Fibroblast of lung (primary cell): Measurements from ENCODE around the gene PER1. TPM values are rescaled to one million over a fixed set of nuclear protein-coding genes. Genes with fewer than 3 reads are reported as not detected.
A peak's percentile ranks its signal among the peaks of the same experiment; 100 is the strongest.

Experiments
- DNase-seq, 2 donors: peaks; one replicate each; pipeline versions ENCODE4 v3.0.0 to v3.0.0-alpha.2; 2010; ENCODE audit warnings: low read depth in 2 of 2
- H2AFZ ChIP-seq: 2 replicates; pipeline ENCODE4 v1.5.1; 2012; ENCODE audit warnings: low read length, control low read depth, inconsistent platforms
- H3K27ac ChIP-seq: 2 replicates; pipeline ENCODE4 v1.5.1; 2011; ENCODE audit warnings: low read length, control low read depth; ENCODE audit not compliant: insufficient read depth
- H3K27me3 ChIP-seq: 2 replicates; pipeline ENCODE4 v1.5.1; 2011; ENCODE audit warnings: mild to moderate bottlenecking, low read length; ENCODE audit not compliant: control insufficient read depth, insufficient read depth
- H3K36me3 ChIP-seq: 2 replicates; pipeline ENCODE4 v1.5.1; 2011; ENCODE audit warnings: low read length; ENCODE audit not compliant: control insufficient read depth, insufficient read depth
- H3K4me1 ChIP-seq: 2 replicates; pipeline ENCODE4 v1.5.1; 2011; ENCODE audit warnings: low read length; ENCODE audit not compliant: control insufficient read depth, insufficient read depth; ENCODE audit errors: extremely low read depth
- H3K4me2 ChIP-seq: 2 replicates; pipeline ENCODE4 v1.5.1; 2011; ENCODE audit warnings: low read length, control low read depth; ENCODE audit not compliant: insufficient read depth; ENCODE audit errors: extremely low read depth
- H3K4me3 ChIP-seq, 4 experiments: fragments of 200-600 bp in 1 of 4; sonication (generic) in 1 of 4; replicated peaks in 1 of 4; 2 replicates each; pipeline ENCODE4 v1.5.1; 2011 to 2016; ENCODE audit warnings: low read length in 4 of 4, low read depth in 3 of 4, mild to moderate bottlenecking in 3 of 4, control low read depth in 2 of 4, inconsistent platforms in 1 of 4, mixed read lengths in 1 of 4; ENCODE audit not compliant: insufficient read depth in 1 of 4; ENCODE audit errors: control extremely low read depth in 1 of 4
- H3K79me2 ChIP-seq: 2 replicates; pipeline ENCODE4 v1.5.1; 2012; ENCODE audit warnings: mild to moderate bottlenecking, low read length, inconsistent platforms; ENCODE audit not compliant: control insufficient read depth, insufficient read depth
- H3K9ac ChIP-seq: 2 replicates; pipeline ENCODE4 v1.5.1; 2011; ENCODE audit warnings: mild to moderate bottlenecking, low read length, control low read depth; ENCODE audit not compliant: insufficient read depth
- H3K9me3 ChIP-seq: 2 replicates; pipeline ENCODE4 v1.5.1; 2012; ENCODE audit warnings: low read depth, low read length; ENCODE audit not compliant: control insufficient read depth, insufficient read depth
- H4K20me1 ChIP-seq: 2 replicates; pipeline ENCODE4 v1.5.1; 2011; ENCODE audit warnings: low read length; ENCODE audit not compliant: control insufficient read depth, insufficient read depth; ENCODE audit errors: extremely low read depth
- EZH2 ChIP-seq: IDR thresholded peaks from 2 replicates; pipeline ENCODE4 v1.5.1; 2012; ENCODE audit warnings: low read length, control low read depth, mild to moderate bottlenecking; ENCODE audit errors: missing control alignments
- polyA plus RNA-seq, 2 donors: library from polyadenylated mRNA; depleted of rRNA in 1 of 2; stranded (reverse) in 1 of 2; unstranded in 1 of 2; fragments of >200 nt; gene quantifications; 2 replicates each; pipeline ENCODE4 v1.2.1, GENCODE V29; 2011 to 2012; ENCODE audit warnings: missing spikeins in 1 of 2
- total RNA-seq: library from RNA; depleted of rRNA; stranded (reverse); fragments of >200 nt; gene quantifications from 2 replicates; pipeline ENCODE4 v1.2.1, GENCODE V29; 2014
- TF ChIP-seq, protein P1 (sequence below), 2 donors: IDR thresholded peaks in 1 of 2; conservative IDR thresholded peaks in 1 of 2; 1 replicate in 1 of 2; 2 replicates in 1 of 2; pipeline ENCODE4 v1.5.1; 2011 to 2012; ENCODE audit warnings: low read length in 2 of 2, control low read depth in 1 of 2, inconsistent platforms in 1 of 2, low read depth in 1 of 2, mild to moderate bottlenecking in 1 of 2

Gene PER1
- total and polyA plus RNA-seq, 2 donors (not counting 1 experiment from before 2014, with no cell fraction given): 2.5 to 6.9 TPM

DNA sequence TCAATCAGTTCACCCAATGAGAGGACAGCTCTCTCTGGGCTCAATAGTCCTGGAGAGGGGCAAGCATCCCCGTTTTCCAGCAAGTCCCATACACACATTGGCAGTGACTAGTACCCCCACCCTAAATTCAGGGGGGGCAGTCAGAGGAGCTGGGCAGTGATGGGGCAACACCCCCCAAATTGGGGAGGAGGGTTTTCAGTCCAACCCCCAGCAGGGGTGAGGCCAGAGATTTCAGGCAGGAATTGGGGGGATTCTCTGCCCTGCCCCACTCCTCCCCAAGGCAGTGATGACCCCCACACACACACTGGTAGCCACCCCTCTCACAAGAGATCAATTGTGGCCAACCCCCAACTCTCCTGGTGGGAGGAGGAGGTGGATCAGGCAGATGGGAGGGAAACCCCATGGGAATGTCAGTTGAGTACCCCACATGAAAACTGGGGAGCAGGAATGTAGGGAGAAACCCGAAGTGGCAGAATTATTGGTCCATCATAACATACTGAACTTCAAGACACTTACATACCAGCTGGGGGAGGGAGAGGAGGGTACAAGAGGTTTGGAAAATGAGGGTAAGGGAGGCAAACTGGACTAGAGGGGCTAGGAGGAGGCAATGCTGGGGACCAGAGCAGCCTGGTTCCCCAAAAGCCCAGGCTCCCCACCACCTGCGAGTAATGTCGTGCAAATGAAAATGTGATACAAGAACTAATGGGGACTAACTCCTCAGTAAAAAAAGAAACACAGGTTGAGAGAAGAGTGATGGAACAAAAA, 7.4 kb upstream of the PER1 start:
- Histone ChIP-seq H3K4me1 (peaks cover 43% of the 10 kb centered on the region), H3K9ac (no peak overlapping the region), H4K20me1 (no peaks in the 10 kb centered on the region), H3K4me2 (no peak overlapping the region), H3K27me3 (no peaks in the 10 kb centered on the region), H3K4me3 (no peak overlapping the region), H3K27ac (no peak overlapping the region), H3K9me3 (no peaks in the 10 kb centered on the region), H2AFZ (no peak overlapping the region), H3K36me3 (peaks cover 12% of the 10 kb centered on the region), H3K79me2 (peaks cover 18% of the 10 kb centered on the region)
- TF ChIP-seq, protein P1, sequence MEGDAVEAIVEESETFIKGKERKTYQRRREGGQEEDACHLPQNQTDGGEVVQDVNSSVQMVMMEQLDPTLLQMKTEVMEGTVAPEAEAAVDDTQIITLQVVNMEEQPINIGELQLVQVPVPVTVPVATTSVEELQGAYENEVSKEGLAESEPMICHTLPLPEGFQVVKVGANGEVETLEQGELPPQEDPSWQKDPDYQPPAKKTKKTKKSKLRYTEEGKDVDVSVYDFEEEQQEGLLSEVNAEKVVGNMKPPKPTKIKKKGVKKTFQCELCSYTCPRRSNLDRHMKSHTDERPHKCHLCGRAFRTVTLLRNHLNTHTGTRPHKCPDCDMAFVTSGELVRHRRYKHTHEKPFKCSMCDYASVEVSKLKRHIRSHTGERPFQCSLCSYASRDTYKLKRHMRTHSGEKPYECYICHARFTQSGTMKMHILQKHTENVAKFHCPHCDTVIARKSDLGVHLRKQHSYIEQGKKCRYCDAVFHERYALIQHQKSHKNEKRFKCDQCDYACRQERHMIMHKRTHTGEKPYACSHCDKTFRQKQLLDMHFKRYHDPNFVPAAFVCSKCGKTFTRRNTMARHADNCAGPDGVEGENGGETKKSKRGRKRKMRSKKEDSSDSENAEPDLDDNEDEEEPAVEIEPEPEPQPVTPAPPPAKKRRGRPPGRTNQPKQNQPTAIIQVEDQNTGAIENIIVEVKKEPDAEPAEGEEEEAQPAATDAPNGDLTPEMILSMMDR (conservative IDR thresholded peaks at IDR 0.05 in 1 of 2, IDR thresholded peaks at IDR 0.05 in 1 of 2; ENCODE audit: low read depth in 1 of 2, low read length in 2 of 2): no peak
- no peak for DNase-seq

DNA sequence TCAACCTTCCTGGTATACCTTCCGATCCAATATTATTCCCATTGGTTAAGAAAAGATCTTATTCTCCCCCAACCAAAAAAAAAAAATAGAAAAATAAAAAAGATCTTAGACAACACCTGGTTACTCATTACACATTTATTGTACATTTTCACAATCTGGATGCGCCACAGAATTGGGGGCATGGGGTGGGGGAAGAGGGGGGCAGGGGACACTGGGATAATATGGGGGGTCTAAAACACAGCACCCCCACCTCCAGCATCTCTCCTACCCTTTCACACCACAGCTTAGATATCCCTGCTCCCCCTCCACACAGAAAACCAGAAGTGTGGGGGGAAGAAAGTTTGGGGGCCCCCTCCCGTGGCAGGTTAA, 6.8 kb upstream of the PER1 start:
- Histone ChIP-seq H3K9me3 (no peaks in the 10 kb centered on the region), H3K27ac (no peak overlapping the region), H4K20me1 (no peaks in the 10 kb centered on the region), H3K79me2 (peaks cover 18% of the 10 kb centered on the region), H3K4me2 (no peak overlapping the region), H3K4me3 (no peak overlapping the region), H3K36me3 (peaks cover 12% of the 10 kb centered on the region), H3K27me3 (no peaks in the 10 kb centered on the region), H3K4me1 (peaks cover 39% of the 10 kb centered on the region), H2AFZ (no peak overlapping the region), H3K9ac (no peak overlapping the region)
- no peak for TF ChIP-seq EZH2
- TF ChIP-seq, protein P1 (conservative IDR thresholded peaks at IDR 0.05 in 1 of 2, IDR thresholded peaks at IDR 0.05 in 1 of 2; ENCODE audit: low read depth in 1 of 2, low read length in 2 of 2): no peak
- no peak for DNase-seq

DNA sequence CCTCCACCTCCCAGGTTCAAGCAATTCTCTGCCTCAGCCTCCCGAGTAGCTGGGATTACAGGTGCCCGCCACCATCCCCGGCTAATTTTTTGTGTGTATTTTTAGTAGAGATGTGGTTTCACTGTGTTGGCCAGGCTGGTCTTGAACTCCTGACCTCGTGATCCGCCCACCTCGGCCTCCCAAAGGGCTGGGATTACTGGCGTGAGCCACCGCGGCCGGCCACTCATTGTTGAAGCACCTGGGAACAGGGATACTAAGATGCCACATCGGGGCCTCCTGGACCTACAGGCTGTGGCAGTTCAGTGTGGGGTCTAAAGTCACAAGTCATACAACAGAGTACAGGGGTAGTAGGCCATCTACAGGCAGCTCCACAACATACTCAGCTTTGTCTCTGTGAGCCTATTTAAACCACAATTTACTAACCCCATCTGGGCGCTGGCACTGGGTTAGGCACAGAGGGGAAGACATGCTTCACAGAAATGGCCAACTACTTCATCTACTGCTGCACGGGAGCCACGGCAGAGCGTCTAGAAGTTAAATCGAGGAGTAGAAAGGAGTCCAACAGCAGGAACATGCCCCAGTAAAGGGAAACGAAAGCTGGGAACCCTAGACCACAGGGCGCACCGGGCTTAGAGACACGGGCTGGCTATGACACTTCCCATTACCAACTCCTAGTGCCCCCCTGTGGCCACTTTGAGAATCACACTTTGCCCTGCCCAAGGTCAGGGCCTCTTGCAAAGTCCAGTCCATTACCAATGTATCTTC, 6.2 kb upstream of the PER1 start:
- peak overlapping the region; percentile 61 for H3K4me2 ChIP-seq
- TF ChIP-seq, protein P1 (conservative IDR thresholded peaks at IDR 0.05 in 1 of 2, IDR thresholded peaks at IDR 0.05 in 1 of 2; ENCODE audit: low read depth in 1 of 2, low read length in 2 of 2): peak; percentile 74 to 91
- TF ChIP-seq EZH2: no peak
- no peak overlapping the region for H3K9ac ChIP-seq
- H3K79me2 ChIP-seq: peaks cover 18% of the 10 kb centered on the region
- H3K4me1 ChIP-seq: peaks cover 34% of the 10 kb centered on the region
- peak; percentile 71 to 92 for DNase-seq
- no peak overlapping the region for H2AFZ ChIP-seq
- H4K20me1 ChIP-seq: no peaks in the 10 kb centered on the region
- H3K4me3 ChIP-seq: peak overlapping the region in 1 of 4 experiments; percentile 29
- no peaks in the 10 kb centered on the region for H3K27me3 ChIP-seq
- peak overlapping the region; percentile 46 for H3K27ac ChIP-seq
- peaks cover 12% of the 10 kb centered on the region for H3K36me3 ChIP-seq
- no peaks in the 10 kb centered on the region for H3K9me3 ChIP-seq
